ENCODE measurements around the gene KHNYN.

Gene KHNYN

GRCh38 chr14:24463017-24463883 is 33.5 kb downstream of the KHNYN start:
- ChIA-PET POLR2A (no interaction called here), CTCF (interaction anchor here (0.6 kb wide), 1 partner anchor 145 kb away, joined by 3 read pairs; no protein-coding TSS in a partner anchor)
- no peaks in the 10 kb centered on the region for H3K9me3 ChIP-seq (ENCODE audit: control insufficient read depth, insufficient read depth, low read depth, low read length)
- H3K36me3 ChIP-seq (ENCODE audit: control insufficient read depth in 2 of 2, insufficient read depth in 1 of 2, low read length in 2 of 2): no peaks in the 10 kb centered on the region
- 0 out of 2 replicates have a peak, but pooled peaks cover 2% of the 10 kb centered on the region for H3K4me1 ChIP-seq (ENCODE audit: control insufficient read depth, insufficient read depth, low read length)
- TF ChIP-seq ZNF366 (tag by site-specific recombination; conservative IDR thresholded peaks at IDR 0.05) (no peak), ZNF513 (tag by site-specific recombination; IDR thresholded peaks at IDR 0.05) (peak; percentile 79)
- H3K4me3 ChIP-seq (ENCODE audit: low read depth, low read length): no peak overlapping the region
- no peak overlapping the region for H3K27ac ChIP-seq (ENCODE audit: extremely low read depth, low read depth, low read length)

- Histone ChIP-seq H3K27ac (ENCODE audit: extremely low read depth, low read depth, low read length) (no peak overlapping the region), H3K4me1 (ENCODE audit: control insufficient read depth, insufficient read depth, low read length) (0 out of 2 replicates have a peak, but pooled peaks cover 2% of the 10 kb centered on the region), H3K36me3 (ENCODE audit: control insufficient read depth in 2 of 2, insufficient read depth in 1 of 2, low read length in 2 of 2) (no peaks in the 10 kb centered on the region), H3K4me3 (ENCODE audit: low read depth, low read length) (no peak overlapping the region), H3K9me3 (ENCODE audit: control insufficient read depth, insufficient read depth, low read depth, low read length) (no peaks in the 10 kb centered on the region)
- ChIA-PET CTCF (no interaction called here), POLR2A (no interaction called here)
- no peak for TF ChIP-seq ZNF623 (tag by site-specific recombination; IDR thresholded peaks at IDR 0.05)
- TF ChIP-seq ZBTB8A (tag by site-specific recombination; IDR thresholded peaks at IDR 0.05): no peak
- peak; percentile 74 for TF ChIP-seq SCRT1 (tag by site-specific recombination; IDR thresholded peaks at IDR 0.05; ENCODE audit: borderline replicate concordance)
- no peak for TF ChIP-seq ZSCAN18 (tag by site-specific recombination; IDR thresholded peaks at IDR 0.05)
- TF ChIP-seq ZNF24 (tag by site-specific recombination; IDR thresholded peaks at IDR 0.05): no peak
- 0 out of 2 replicates have a peak, but pooled peaks have one; percentile 32 for TF ChIP-seq ZNF843 (tag by site-specific recombination; IDR thresholded peaks at IDR 0.05)
- no peak for TF ChIP-seq ZNF354C (tag by site-specific recombination; IDR thresholded peaks at IDR 0.05; ENCODE audit: borderline replicate concordance, low read depth)
- TF ChIP-seq HIC1 (tag by site-specific recombination; IDR thresholded peaks at IDR 0.05): no peak
- no peak for TF ChIP-seq TSHZ1 (tag by site-specific recombination; IDR thresholded peaks at IDR 0.05; ENCODE audit: borderline replicate concordance)
- peak; percentile 98 for TF ChIP-seq FEZF1 (tag by site-specific recombination; IDR thresholded peaks at IDR 0.05)
- no peak for TF ChIP-seq TCF7L2 (IDR thresholded peaks at IDR 0.05; ENCODE audit: borderline replicate concordance, low read depth, low read length)
- TF ChIP-seq ZNF707 (tag by site-specific recombination; IDR thresholded peaks at IDR 0.05): no peak
- TF ChIP-seq ZBTB20 (tag by site-specific recombination; IDR thresholded peaks at IDR 0.05): no peak
- TF ChIP-seq ZNF664 (tag by site-specific recombination; IDR thresholded peaks at IDR 0.05): no peak
- TF ChIP-seq ZNF23 (tag by site-specific recombination; IDR thresholded peaks at IDR 0.05; ENCODE audit: borderline replicate concordance): no peak
- TF ChIP-seq KLF10 (tag by site-specific recombination; IDR thresholded peaks at IDR 0.05): no peak
- no peak for TF ChIP-seq ZNF560 (tag by site-specific recombination; IDR thresholded peaks at IDR 0.05; ENCODE audit: borderline replicate concordance)
- TF ChIP-seq ZSCAN23 (tag by site-specific recombination; IDR thresholded peaks at IDR 0.05): no peak
- no peak for TF ChIP-seq ZNF658 (tag by site-specific recombination; IDR thresholded peaks at IDR 0.05)
- no peak for TF ChIP-seq ZNF19 (tag by site-specific recombination; IDR thresholded peaks at IDR 0.05; ENCODE audit: low read depth)
- TF ChIP-seq ZNF404 (tag by site-specific recombination; IDR thresholded peaks at IDR 0.05): no peak
Measured at GRCh38 chr14:24463884-24464785, 34.4 kb downstream of the KHNYN start.

Measured in HEK293 (cell line).